PC-3 (cell line): ENCODE data around the gene SPEN. TPM values are rescaled to one million over a fixed set of nuclear protein-coding genes. Genes with fewer than 3 reads are reported as not detected.

Source experiments
- ATAC-seq: fragments of 200-7000 bp; cut with Tn5 transposase; 2 replicates; pipeline ENCODE4 v1.9.1; 2020; ENCODE audit warnings: mild to moderate bottlenecking, moderate library complexity
- BruUV-seq: library from RNA; stranded (reverse); fragments of 400-500 nt; replicated peaks from 2 replicates; lab custom pipeline; 2021; lab: Mats Ljungman, UMichigan
- CTCF ChIA-PET: fragments of 300-600 bp; sonication (Branson Sonifier 250); formaldehyde crosslinking; loops from one replicate; lab custom pipeline; 2022; ENCODE audit warnings: antibody characterized with exemption; lab: Charles Lee
- POLR2A ChIA-PET: fragments of 300-600 bp; sonication (Branson Sonifier 250); formaldehyde crosslinking; loops from one replicate; lab custom pipeline; 2022; ENCODE audit warnings: antibody characterized with exemption; ENCODE audit not compliant: unreplicated experiment; lab: Charles Lee
- DNase-seq: peaks from one replicate; pipeline ENCODE4 v3.0.0-alpha.2; 2015
- H2AFZ ChIP-seq: fragments of 300-600 bp; sonication (generic); 2 replicates; pipeline ENCODE4 v1.6.0; 2016; ENCODE audit warnings: antibody characterized with exemption, low read length
- H3F3A ChIP-seq: fragments of 300-600 bp; sonication (generic); one replicate; pipeline ENCODE4 v1.6.0; 2017; ENCODE audit warnings: antibody characterized with exemption, low read length, control low read depth, mild to moderate bottlenecking; ENCODE audit not compliant: unreplicated experiment
- H3K27ac ChIP-seq: fragments of 300-600 bp; sonication (generic); 2 replicates; pipeline ENCODE4 v1.5.1; 2016; ENCODE audit warnings: mild to moderate bottlenecking, low read length
- H3K27me3 ChIP-seq: fragments of 300-600 bp; sonication (generic); 2 replicates; pipeline ENCODE4 v1.6.1; 2016; ENCODE audit warnings: low read length, mixed read lengths
- H3K36me3 ChIP-seq: fragments of 300-600 bp; sonication (generic); 2 replicates; pipeline ENCODE4 v1.6.1; 2016; ENCODE audit warnings: low read depth, mixed run types, low read length, mixed read lengths
- H3K4me1 ChIP-seq: fragments of 300-600 bp; sonication (generic); 2 replicates; pipeline ENCODE4 v1.5.1; 2016; ENCODE audit warnings: low read length; ENCODE audit not compliant: insufficient read depth
- H3K4me2 ChIP-seq: fragments of 300-600 bp; sonication (generic); 2 replicates; pipeline ENCODE4 v1.6.0; 2016; ENCODE audit warnings: low read length
- H3K4me3 ChIP-seq: fragments of 300-600 bp; sonication (generic); 2 replicates; pipeline ENCODE4 v1.5.1; 2016; ENCODE audit warnings: mild to moderate bottlenecking, low read length, mixed read lengths
- H3K79me2 ChIP-seq: fragments of 300-600 bp; sonication (generic); 2 replicates; pipeline ENCODE4 v1.6.1; 2017; ENCODE audit warnings: low read length, mixed read lengths
- H3K9ac ChIP-seq: fragments of 300-600 bp; sonication (generic); 2 replicates; pipeline ENCODE4 v1.6.0; 2016; ENCODE audit warnings: mild to moderate bottlenecking, low read length
- H3K9me2 ChIP-seq: fragments of 300-600 bp; sonication (generic); replicated peaks from 2 replicates; pipeline ENCODE4 v1.6.1; 2016; ENCODE audit warnings: mixed run types, low read length, mixed read lengths
- H3K9me3 ChIP-seq: fragments of 300-600 bp; sonication (generic); 2 replicates; pipeline ENCODE4 v1.6.1; 2016; ENCODE audit warnings: low read length, mixed read lengths
- H4K20me1 ChIP-seq: fragments of 300-600 bp; sonication (generic); 2 replicates; pipeline ENCODE4 v1.6.1; 2016; ENCODE audit warnings: low read length, mixed read lengths
- EZH2 ChIP-seq: fragments of 300-600 bp; sonication (generic); IDR thresholded peaks from one replicate; pipeline ENCODE4 v1.6.1; 2017; ENCODE audit warnings: antibody characterized with exemption, mild to moderate bottlenecking, low read length; ENCODE audit not compliant: unreplicated experiment
- EZH2phosphoT487 ChIP-seq: fragments of 300-600 bp; sonication (generic); IDR thresholded peaks from 2 replicates; pipeline ENCODE4 v1.6.1; 2018; ENCODE audit warnings: mild to moderate bottlenecking, antibody characterized with exemption, low read length, borderline replicate concordance
- intact Hi-C: fragments of 100-400 bp; cut with micrococcal nuclease; formaldehyde crosslinking; loops from 2 replicates; pipeline ENCODE4 v1.9.0; 2023
- total RNA-seq: library from RNA; depleted of rRNA; stranded (reverse); fragments of >200 nt; gene quantifications from 2 replicates; pipeline ENCODE4 v1.2.3, GENCODE V29; 2014
- TF ChIP-seq, protein P1 (sequence below): fragments of 300-600 bp; sonication (generic); conservative IDR thresholded peaks from 2 replicates; pipeline ENCODE4 v1.5.1; 2017; ENCODE audit warnings: antibody characterized with exemption, low read depth, mild to moderate bottlenecking, low read length

The SPEN gene
- total RNA-seq, 1 experiment from 2014 or later, result 26.7 TPM

DNA sequence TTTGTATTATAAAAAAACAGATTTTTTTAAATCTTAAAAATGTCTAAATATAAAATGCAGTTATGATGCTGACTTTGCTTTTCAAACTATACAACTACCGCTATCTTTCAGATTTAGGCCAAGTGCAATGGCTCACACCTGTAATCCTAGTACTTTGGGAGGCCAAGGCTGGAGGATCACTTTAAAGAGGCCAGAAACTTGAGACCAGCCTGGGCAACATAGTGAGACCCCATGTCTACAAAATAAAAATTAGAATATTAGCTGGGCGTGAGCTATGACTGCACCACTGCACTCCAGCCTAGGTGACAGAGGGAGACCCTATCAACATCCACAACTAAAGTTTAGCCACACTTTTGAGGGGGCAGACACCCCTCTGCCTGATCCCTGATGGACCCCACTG, 108.0 kb downstream of the SPEN start:
- ChIA-PET POLR2A (no interaction called here), CTCF (no interaction called here)
- BruUV-seq, result no TSS peak

DNA sequence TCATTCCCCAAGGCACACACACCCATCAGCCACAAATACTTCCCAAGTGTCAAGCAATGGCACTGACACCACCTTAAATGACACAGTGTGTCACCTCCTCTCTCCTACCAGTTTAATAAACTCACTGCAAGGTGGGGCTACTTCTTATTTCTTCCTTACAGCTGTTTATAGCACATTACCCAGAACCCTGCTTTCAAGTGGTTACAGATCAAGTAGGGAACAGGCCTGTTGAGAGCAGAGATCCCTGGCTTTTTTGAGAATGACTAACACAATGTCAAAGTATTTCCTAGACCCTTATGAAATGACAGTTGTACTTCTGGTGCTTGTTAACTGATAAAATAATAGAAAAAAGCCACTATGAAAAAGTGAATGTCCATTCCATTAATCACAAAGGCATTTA, 108.6 kb downstream of the SPEN start:
- POLR2A ChIA-PET, result no interaction called here
- H3K9me3 ChIP-seq, result no peaks in the 10 kb centered on the region
- TF ChIP-seq EZH2phosphoT487 (no peak), EZH2 (no peak)
- TF ChIP-seq, protein P1, sequence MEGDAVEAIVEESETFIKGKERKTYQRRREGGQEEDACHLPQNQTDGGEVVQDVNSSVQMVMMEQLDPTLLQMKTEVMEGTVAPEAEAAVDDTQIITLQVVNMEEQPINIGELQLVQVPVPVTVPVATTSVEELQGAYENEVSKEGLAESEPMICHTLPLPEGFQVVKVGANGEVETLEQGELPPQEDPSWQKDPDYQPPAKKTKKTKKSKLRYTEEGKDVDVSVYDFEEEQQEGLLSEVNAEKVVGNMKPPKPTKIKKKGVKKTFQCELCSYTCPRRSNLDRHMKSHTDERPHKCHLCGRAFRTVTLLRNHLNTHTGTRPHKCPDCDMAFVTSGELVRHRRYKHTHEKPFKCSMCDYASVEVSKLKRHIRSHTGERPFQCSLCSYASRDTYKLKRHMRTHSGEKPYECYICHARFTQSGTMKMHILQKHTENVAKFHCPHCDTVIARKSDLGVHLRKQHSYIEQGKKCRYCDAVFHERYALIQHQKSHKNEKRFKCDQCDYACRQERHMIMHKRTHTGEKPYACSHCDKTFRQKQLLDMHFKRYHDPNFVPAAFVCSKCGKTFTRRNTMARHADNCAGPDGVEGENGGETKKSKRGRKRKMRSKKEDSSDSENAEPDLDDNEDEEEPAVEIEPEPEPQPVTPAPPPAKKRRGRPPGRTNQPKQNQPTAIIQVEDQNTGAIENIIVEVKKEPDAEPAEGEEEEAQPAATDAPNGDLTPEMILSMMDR, result no peak
- H3F3A ChIP-seq, result no peaks in the 10 kb centered on the region
- BruUV-seq, result no TSS peak
- no peak overlapping the region for H3K4me3 ChIP-seq
- H3K9ac ChIP-seq, result no peak overlapping the region
- peaks cover 29% of the 10 kb centered on the region for H3K4me1 ChIP-seq
- no peak for ATAC-seq
- H4K20me1 ChIP-seq, result no peaks in the 10 kb centered on the region; the same call in 1 of the 2 replicates
- H3K9me2 ChIP-seq, result no peaks in the 10 kb centered on the region
- peaks cover 73% of the 10 kb centered on the region for H3K79me2 ChIP-seq
- no peaks in the 10 kb centered on the region for H3K27me3 ChIP-seq
- no peak overlapping the region for H3K4me2 ChIP-seq
- CTCF ChIA-PET, result interaction anchor here (0.5 kb wide), 1 partner anchor 134 kb away, joined by 3 read pairs; no protein-coding TSS in a partner anchor
- H3K27ac ChIP-seq, result no peak overlapping the region
- intact Hi-C loops, result no loop called here
- H3K36me3 ChIP-seq, result no peaks in the 10 kb centered on the region; the same call in 1 of the 2 replicates
- H2AFZ ChIP-seq, result no peak overlapping the region
- no peak for DNase-seq

More for the DNA sequence above, 108.0 kb downstream of the SPEN start:
- Histone ChIP-seq H3K79me2 (peaks cover 78% of the 10 kb centered on the region), H2AFZ (no peak overlapping the region), H3K9me2 (no peaks in the 10 kb centered on the region), H3K27me3 (no peaks in the 10 kb centered on the region), H3K27ac (no peak overlapping the region), H3F3A (no peaks in the 10 kb centered on the region), H3K36me3 (no peaks in the 10 kb centered on the region; the same call in 1 of the 2 replicates), H3K4me1 (peaks cover 34% of the 10 kb centered on the region), H3K4me2 (no peak overlapping the region), H3K9me3 (no peaks in the 10 kb centered on the region), H3K9ac (no peak overlapping the region), H3K4me3 (no peak overlapping the region), H4K20me1 (no peaks in the 10 kb centered on the region)
- no peak for TF ChIP-seq EZH2phosphoT487
- TF ChIP-seq, protein P1, result no peak
- TF ChIP-seq EZH2, result no peak
- intact Hi-C loops, result no loop called here
- ATAC-seq (no peak), DNase-seq (no peak)

DNA sequence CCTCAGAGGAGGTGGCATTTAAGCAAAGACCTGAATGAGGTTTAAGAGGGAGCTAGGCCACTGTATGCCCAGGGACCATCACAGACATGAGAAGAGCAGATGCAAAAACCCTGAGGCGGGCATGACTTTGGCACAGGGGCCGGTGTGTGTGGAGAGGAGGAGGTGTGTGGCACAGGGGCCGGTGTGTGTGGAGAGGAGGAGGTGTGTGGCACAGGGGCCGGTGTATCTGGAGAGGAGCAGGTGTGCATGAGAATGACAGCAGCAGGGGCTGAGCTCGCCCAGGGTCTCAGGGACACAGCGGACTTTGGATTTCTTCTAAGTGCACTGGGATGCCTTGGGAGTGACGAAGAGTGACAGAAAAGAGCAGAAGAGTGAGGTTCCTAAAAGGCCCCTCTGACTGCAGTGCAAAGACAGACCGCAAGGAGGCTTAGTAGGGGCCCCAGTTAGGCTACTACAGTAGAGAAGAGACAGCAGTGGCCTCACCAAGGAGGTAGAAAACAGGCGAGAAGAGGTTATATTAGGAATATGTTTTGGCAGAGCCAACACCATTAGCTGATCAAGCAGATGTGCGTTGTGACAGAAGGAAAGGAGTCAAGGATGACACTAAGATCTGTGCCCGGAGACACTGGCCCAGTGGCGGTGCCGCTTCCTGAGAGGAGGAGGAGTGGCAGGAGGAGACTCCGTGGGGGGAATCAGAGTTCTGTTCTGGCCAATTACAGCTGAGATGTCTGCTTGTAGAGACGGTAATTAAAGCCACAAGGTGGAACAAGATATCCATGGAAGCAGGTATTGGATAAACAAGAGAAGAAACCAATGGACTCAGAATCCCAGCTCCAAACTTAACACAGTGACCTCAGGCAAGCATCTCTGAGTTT, 110.0 kb downstream of the SPEN start:
- no TSS peak for BruUV-seq
- Histone ChIP-seq H4K20me1 (no peaks in the 10 kb centered on the region; the same call in 1 of the 2 replicates), H3F3A (no peaks in the 10 kb centered on the region), H3K36me3 (no peaks in the 10 kb centered on the region; the same call in 1 of the 2 replicates), H3K27me3 (no peaks in the 10 kb centered on the region), H3K4me1 (peaks cover 19% of the 10 kb centered on the region), H3K4me3 (no peak overlapping the region), H3K9me2 (no peaks in the 10 kb centered on the region), H2AFZ (no peak overlapping the region), H3K27ac (no peak overlapping the region), H3K9me3 (no peaks in the 10 kb centered on the region), H3K79me2 (peaks cover 74% of the 10 kb centered on the region), H3K9ac (no peak overlapping the region), H3K4me2 (no peak overlapping the region)
- ChIA-PET POLR2A (no interaction called here), CTCF (interaction anchor here (0.6 kb wide), 1 partner anchor 71 kb away, joined by 4 read pairs; no protein-coding TSS in a partner anchor)
- TF ChIP-seq, protein P1, result no peak
- TF ChIP-seq EZH2phosphoT487, result no peak
- no peak for TF ChIP-seq EZH2
- ATAC-seq, result no peak
- no peak for DNase-seq
- intact Hi-C loops, result no loop called here
